Fibroblast of skin of abdomen (primary cell): ENCODE measurements around the gene CARD6.
"Not testable (repeated sequence)": the region's sequence is repeated elsewhere in the genome, so short reads cannot be mapped to it uniquely, and the experiment has no call there.

ENCODE experiments used
- DNase-seq: peaks from one replicate; pipeline ENCODE4 v3.0.0-alpha.2; 2013

CARD6 gene

DNA sequence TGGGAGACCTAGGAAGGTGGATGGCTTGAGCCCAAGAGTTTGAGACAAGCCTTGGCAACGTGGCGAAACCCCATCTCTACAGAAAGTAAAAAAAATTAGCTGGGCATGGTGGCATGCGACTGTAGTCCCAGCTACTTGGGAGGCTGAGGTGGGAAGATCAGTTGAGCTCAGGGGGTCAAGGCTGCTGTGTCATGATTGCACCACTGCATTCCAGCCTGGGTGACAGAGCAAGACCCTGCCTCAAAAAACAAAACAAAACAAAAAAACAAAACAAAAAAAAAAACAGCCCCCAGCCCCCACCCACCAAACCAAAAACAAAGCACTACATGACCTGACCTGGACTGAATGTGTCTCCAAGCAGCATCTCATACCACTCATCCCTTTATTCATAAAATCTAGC, 34.8 kb downstream of the CARD6 start:
- DNase-seq: no peak

DNA sequence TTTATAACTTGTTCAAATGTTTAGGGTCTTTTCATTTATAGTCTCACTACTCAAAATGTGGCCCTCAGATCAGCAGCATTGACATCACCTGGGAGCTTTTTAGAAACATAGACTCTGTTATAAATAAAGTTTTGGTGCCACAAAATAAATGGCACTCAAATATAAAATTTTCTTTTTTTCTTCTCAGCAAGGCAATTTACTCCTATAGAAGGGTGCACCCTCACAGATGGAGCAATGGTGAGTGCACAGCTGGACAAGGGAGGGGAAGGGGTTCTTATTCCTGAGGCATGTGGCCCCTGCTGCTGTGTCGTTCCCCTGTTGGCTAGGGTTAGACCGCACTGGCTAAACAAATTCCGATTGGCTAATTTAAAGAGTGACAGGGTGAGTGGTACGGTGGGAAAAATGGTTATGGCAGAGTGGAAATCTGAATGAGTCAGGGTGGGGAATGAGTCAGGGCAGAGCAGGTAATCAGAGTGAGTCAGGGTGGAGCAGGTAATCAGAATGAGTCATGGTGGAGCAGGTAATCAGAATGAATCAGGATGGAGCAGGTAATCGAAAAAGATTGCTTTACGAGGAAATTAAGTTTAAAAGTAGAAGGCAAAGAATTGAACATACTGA, 36.3 kb downstream of the CARD6 start:
- DNase-seq: no peak

GRCh38 chr5:40879163-40879942, 38.2 kb downstream of the CARD6 start:
- DNase-seq: peak; percentile 13

- DNase-seq: no peak
Measured at GRCh38 chr5:40882291-40882690, 41.1 kb downstream of the CARD6 start.

- DNase-seq: not testable (repeated sequence)
Measured at GRCh38 chr5:40883051-40883450, 41.9 kb downstream of the CARD6 start.

GRCh38 chr5:40895440-40896425, 54.6 kb downstream of the CARD6 start:
- not testable (repeated sequence) for DNase-seq

DNA sequence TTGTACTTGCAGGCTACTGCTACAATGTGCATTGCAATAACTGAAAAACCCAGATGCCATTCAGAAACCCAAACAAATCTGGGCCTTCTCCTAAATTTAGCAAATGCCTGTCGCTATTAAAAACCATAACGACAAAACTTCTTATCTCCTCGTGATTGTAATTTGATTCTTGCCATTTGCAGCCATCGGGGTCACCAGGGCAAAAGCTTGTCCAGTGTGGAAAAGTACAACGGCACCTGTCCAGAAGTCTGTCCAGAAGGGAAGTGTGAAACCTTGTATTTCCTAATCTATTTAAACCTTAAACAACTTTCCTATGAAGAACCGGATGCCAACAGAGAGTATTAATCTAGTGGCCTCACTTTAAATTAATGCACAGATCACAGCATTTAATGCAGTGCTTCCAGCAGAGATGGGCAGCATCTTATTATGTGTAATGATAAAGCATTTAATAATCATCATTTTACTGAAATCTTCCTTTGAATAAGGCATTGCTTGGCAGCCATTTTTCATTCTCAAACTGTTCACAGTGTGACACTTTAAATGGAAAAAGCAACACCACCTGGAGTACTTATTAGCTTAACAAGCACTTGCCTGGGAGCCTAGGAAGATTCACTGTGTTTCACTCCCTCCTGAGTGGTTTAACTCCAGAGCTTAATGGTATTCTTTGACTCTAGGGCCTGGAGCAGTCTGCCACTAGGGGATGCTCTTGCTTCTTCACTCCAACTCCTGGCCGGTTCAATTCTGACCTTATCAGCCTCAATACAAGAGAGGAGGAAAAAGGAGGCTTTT, 63.2 kb downstream of the CARD6 start:
- DNase-seq: peak; percentile 42

- no peak for DNase-seq
Measured at GRCh38 chr5:40904994-40905306, 63.8 kb downstream of the CARD6 start.

GRCh38 chr5:40906351-40906751, 65.2 kb downstream of the CARD6 start:
- no peak for DNase-seq

- no peak for DNase-seq
Measured at GRCh38 chr5:40909264-40909663, 68.1 kb downstream of the CARD6 start, which contains the start of gene C7. Gene C7 (plus strand): TSS chr5:40909497. CDS start chr5:40909611, 114 bp downstream.

DNA sequence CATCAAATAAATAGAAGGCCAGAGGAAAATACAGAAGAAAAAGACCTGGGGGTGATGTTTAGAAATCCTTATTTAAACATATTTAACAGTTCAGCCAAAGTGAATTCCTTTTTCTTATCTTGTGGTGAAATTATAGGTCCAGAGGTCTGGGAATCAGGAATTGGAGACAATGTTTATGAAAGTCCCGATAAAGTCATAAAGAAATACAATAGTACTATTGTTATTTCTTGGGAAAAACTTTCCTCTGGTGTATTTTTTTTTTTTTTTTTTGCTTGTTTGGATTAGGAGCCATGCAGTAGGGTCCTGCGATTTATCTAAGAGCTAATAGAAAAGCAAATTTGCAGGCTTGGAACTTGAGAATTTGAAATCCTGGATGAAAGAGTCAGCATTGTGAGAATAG, 68.6 kb downstream of the CARD6 start:
- no peak for DNase-seq
